ENCODE results near the gene PDGFB. TPM values are rescaled to one million over a fixed set of nuclear protein-coding genes. Genes with fewer than 3 reads are reported as not detected.
"Not testable (repeated sequence)": the region's sequence is repeated elsewhere in the genome, so short reads cannot be mapped to it uniquely, and the experiment has no call there.

Gene PDGFB
- polyA plus RNA-seq, 1 donor from 2014 or later = 0.24 TPM

GRCh38 chr22:39221999-39222686 lies 22.6 kb downstream of the PDGFB start:
- Mint-ChIP-seq H3K36me3 (no peaks in the 10 kb centered on the region), H3K27ac (no peak overlapping the region), H3K27me3 (peaks cover 16% of the 10 kb centered on the region), H3K4me3 (no peak overlapping the region), H3K4me1 (peaks cover 0 to 6% (median 0%) of the 10 kb centered on the region in 3 donors), H3K9me3 (peaks cover 0 to 6% (median 1%) of the 10 kb centered on the region in 3 donors)

DNA sequence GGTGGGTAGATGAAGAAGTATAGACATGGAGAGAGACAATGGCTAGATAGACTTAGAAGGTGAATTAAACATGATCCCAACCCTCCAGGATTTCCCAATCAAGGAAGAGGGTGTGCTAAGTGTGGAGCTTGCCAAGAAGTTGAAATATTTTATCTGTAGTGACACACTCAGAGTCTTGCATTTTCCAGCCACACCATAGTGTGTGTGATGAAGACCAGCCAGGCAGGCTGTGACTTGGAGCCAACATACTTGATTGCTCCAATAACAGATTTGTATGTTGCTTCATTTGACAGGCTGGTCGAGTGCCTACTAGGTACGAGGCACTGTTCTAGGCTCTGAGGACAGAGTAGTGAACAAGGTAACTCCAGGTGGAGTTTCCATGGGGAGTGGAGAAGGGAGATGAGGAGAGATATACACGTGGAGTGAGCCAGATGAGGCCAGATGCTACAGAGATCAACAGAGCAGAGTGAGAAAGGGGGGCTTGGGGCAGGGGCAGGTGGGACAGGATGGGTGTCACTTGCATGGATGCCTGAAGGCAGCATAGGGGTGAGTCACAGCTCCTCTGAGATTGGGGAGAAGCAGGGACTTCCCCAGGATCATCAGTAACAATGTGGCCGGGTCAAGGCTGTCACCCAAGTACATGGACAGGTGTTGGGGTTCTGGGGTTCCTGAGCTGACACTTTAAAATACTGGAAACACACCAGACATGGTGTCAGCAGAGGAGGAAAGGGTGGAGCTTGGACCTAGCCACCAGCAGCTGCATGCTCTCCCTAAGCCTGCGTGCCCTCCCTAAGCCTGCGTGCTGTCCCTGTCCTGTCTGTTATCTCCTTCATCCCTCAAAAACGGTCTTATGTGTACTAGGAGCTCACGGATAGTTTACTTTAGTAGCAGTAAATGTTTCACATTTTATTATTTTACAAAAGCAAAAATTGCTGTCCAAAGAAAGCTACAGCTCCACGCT lies 23.6 kb downstream of the PDGFB start:
- Mint-ChIP-seq H3K4me3 (no peak overlapping the region), H3K4me1 (peaks cover 0 to 6% (median 0%) of the 10 kb centered on the region in 3 donors), H3K27ac (no peak overlapping the region), H3K27me3 (peaks cover 14% of the 10 kb centered on the region), H3K36me3 (no peaks in the 10 kb centered on the region), H3K9me3 (peaks cover 0 to 6% (median 1%) of the 10 kb centered on the region in 3 donors)

DNA sequence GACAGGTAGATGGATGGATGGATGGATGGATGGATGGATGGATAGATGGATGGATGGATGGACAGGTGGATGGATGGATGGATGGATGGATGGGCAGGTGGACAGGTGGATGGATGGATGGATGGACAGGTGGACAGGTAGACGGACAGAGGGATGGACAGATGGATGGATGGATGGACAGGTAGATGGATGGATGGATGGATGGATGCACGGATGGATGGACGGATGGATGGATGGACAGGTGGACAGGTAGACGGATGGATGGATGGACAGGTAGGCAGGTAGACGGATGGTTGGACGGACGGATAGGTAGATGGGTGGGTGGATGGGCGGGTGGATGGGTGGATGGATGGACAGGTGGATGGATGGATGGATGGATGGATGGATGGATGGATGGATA lies 24.3 kb downstream of the PDGFB start:
- no peaks in the 10 kb centered on the region for H3K36me3 Mint-ChIP-seq
- H3K4me3 Mint-ChIP-seq = no peak overlapping the region
- peaks cover 0 to 6% (median 0%) of the 10 kb centered on the region in 3 donors for H3K4me1 Mint-ChIP-seq
- H3K27me3 Mint-ChIP-seq = peaks cover 14% of the 10 kb centered on the region
- H3K27ac Mint-ChIP-seq = no peak overlapping the region
- H3K9me3 Mint-ChIP-seq = peaks cover 0 to 6% (median 1%) of the 10 kb centered on the region in 3 donors

DNA sequence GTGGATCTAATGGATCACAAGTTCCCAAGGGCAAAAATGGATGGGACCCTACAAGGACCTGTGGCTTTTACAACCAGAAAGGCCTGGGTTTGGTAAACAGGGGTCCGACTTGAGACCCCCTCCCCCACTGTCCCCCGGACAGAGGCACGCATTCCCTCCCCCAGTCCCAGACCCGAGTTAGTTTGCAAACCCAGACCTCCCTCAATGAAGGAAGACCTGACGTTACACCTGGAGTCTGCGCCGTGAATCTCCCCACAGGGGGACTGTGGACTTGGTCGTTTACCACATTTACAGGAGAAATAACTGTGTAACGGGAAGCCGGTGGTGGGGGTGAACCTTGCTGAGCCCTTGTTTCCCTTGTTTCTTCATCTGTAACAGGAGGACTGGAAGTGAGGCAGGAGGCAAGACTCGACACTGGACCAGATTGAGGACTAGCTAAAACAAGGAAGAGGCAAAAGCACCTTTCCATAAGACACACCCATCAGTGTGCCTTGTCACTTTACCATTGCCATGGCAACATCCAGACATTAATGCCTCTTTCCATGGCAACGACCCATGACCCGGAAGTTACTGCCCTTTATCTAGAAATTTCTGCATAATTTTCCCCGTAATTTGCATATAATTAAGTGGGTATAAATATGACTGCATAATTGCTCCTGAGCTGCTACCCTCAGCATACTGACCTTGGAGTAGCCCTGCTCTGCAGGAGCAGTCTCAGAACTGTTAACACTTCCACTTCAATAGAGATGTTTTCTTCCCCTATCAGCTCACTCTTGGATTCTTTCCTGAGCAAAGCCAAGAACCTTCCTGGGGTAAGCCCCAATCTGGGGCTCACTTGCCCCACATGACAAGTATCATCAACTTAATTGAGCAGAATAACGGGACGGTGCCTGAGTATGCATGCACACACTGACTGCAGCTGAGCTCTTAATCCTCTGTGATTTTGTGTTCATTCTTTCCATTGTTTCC lies 25.4 kb downstream of the PDGFB start:
- peaks cover 0 to 6% (median 0%) of the 10 kb centered on the region in 3 donors for H3K4me1 Mint-ChIP-seq
- H3K27me3 Mint-ChIP-seq = peaks cover 19% of the 10 kb centered on the region
- H3K4me3 Mint-ChIP-seq = no peak overlapping the region
- no peak overlapping the region for H3K27ac Mint-ChIP-seq
- H3K9me3 Mint-ChIP-seq = peaks cover 0 to 6% (median 1%) of the 10 kb centered on the region in 3 donors
- no peaks in the 10 kb centered on the region for H3K36me3 Mint-ChIP-seq

DNA sequence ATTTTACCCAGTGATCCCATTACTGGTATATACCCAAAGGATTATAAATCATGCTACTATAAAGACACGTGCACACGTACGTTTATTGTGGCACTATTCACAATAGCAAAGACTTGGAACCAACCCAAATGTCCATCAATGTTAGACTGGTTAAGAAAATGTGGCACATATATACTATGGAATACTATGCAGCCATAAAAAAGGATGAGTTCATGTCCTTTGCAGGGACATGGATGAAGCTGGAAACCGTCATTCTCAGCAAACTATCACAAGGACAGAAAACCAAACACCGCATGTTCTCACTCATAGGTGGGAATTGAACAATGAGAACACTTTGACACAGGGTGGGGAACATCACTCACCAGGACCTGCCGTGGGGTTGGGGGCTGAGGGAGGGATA lies 26.4 kb downstream of the PDGFB start:
- not testable (repeated sequence) for H3K4me3 Mint-ChIP-seq, H3K36me3 Mint-ChIP-seq, H3K27ac Mint-ChIP-seq, H3K4me1 Mint-ChIP-seq, H3K9me3 Mint-ChIP-seq
- H3K27me3 Mint-ChIP-seq = peaks cover 25% of the 10 kb centered on the region

- Mint-ChIP-seq H3K27ac (no peak overlapping the region), H3K9me3 (peaks cover 0 to 4% (median 1%) of the 10 kb centered on the region in 3 donors), H3K4me1 (peaks cover 0 to 2% (median 0%) of the 10 kb centered on the region in 3 donors), H3K36me3 (no peaks in the 10 kb centered on the region), H3K4me3 (no peak overlapping the region), H3K27me3 (peaks cover 24% of the 10 kb centered on the region)
These were observed 28.7 kb downstream of the PDGFB start for GRCh38 chr22:39216143-39216490.

- peak overlapping the region in 1 of 3 donors; percentile 81 for H3K27ac Mint-ChIP-seq
These were observed 29.2 kb downstream of the PDGFB start for GRCh38 chr22:39215426-39216142.

DNA sequence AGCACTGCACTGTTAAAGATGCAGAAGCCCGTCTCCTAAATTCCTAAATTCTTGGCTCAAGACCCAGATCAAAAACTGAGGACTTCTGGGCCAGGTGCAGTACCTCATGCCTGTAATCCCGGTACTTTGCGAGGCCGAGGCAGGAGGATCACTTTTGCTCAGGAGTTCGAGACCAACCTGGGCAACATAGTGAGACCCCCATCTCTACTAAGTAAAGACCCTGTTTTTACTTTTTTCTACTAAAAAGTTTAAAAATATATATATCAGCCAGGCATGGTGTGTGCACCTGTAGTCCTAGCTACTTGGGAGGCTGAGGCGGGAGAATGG lies 29.7 kb downstream of the PDGFB start:
- no peaks in the 10 kb centered on the region for H3K4me1 Mint-ChIP-seq
- H3K27me3 Mint-ChIP-seq = peaks cover 21% of the 10 kb centered on the region
- H3K9me3 Mint-ChIP-seq = peaks cover 0 to 2% (median 1%) of the 10 kb centered on the region in 3 donors
- H3K4me3 Mint-ChIP-seq = no peak overlapping the region
- H3K36me3 Mint-ChIP-seq = no peaks in the 10 kb centered on the region
- peak overlapping the region in 1 of 3 donors; percentile 81 for H3K27ac Mint-ChIP-seq

More at GRCh38 chr22:39215426-39216142, 29.2 kb downstream of the PDGFB start:
- H3K9me3 Mint-ChIP-seq = peaks cover 0 to 2% (median 1%) of the 10 kb centered on the region in 3 donors
- no peaks in the 10 kb centered on the region for H3K36me3 Mint-ChIP-seq
- H3K4me1 Mint-ChIP-seq = no peaks in the 10 kb centered on the region
- peak overlapping the region in 1 of 4 donors; percentile 23 for H3K4me3 Mint-ChIP-seq
- H3K27me3 Mint-ChIP-seq = peaks cover 21% of the 10 kb centered on the region

DNA sequence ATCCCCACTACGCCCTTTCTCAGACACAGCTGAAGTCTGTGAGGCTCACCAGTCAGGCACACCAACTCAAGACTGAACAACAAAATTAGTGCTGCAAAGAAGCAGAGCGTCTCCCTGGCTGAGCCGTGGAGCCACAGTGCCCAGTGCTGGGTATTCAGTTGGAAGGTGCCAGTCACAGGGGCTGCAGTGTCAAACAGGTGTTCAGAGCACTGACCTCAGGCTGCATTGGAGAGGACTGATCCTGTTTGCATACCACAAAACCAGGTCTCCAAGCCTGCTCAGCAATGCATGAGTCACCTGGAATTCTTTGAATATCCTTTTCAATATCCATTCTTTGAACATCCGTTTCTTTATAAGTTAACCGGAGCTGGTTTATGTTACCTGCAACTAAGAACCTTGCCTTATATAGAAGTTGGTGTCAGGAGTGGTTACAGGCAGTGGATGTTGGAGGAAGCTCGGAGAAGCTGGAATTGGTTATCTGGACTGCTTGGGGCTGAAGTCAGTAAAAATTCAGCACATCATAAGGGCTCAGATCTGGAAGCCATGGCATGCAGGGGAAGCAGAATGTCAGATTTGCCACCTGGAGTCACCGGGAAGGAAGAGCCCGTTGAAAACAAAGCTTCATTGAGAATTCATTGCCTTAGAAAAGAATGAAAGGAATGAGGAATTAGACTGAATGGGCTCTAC lies 30.3 kb downstream of the PDGFB start:
- no peaks in the 10 kb centered on the region for H3K4me1 Mint-ChIP-seq
- H3K27me3 Mint-ChIP-seq = peaks cover 21% of the 10 kb centered on the region
- H3K27ac Mint-ChIP-seq = no peak overlapping the region
- peaks cover 0 to 2% (median 1%) of the 10 kb centered on the region in 3 donors for H3K9me3 Mint-ChIP-seq
- no peaks in the 10 kb centered on the region for H3K36me3 Mint-ChIP-seq
- no peak overlapping the region for H3K4me3 Mint-ChIP-seq

- Mint-ChIP-seq H3K9me3 (peaks cover 0 to 2% (median 1%) of the 10 kb centered on the region in 3 donors), H3K36me3 (no peaks in the 10 kb centered on the region), H3K27me3 (peaks cover 18% of the 10 kb centered on the region), H3K4me3 (no peak overlapping the region), H3K27ac (no peak overlapping the region), H3K4me1 (no peaks in the 10 kb centered on the region)
These were observed 30.8 kb downstream of the PDGFB start for GRCh38 chr22:39214006-39214382.

GRCh38 chr22:39212721-39213376 lies 31.9 kb downstream of the PDGFB start:
- peak overlapping the region in 1 of 3 donors; percentile 49 for H3K27ac Mint-ChIP-seq
- peaks cover 19% of the 10 kb centered on the region for H3K27me3 Mint-ChIP-seq
- H3K36me3 Mint-ChIP-seq = no peaks in the 10 kb centered on the region
- peaks cover 0 to 5% (median 0%) of the 10 kb centered on the region in 3 donors for H3K4me1 Mint-ChIP-seq
- no peak overlapping the region for H3K4me3 Mint-ChIP-seq
- H3K9me3 Mint-ChIP-seq = peaks cover 0 to 4% (median 0%) of the 10 kb centered on the region in 3 donors

- Mint-ChIP-seq H3K9me3 (peaks cover 0 to 3% (median 0%) of the 10 kb centered on the region in 3 donors), H3K4me1 (peaks cover 3 to 5% (median 5%) of the 10 kb centered on the region in 3 donors), H3K27me3 (peaks cover 29% of the 10 kb centered on the region), H3K4me3 (no peak overlapping the region), H3K36me3 (no peaks in the 10 kb centered on the region), H3K27ac (peak overlapping the region in 1 of 3 donors; percentile 43)
These were observed 35.0 kb downstream of the PDGFB start for GRCh38 chr22:39209756-39210155.

DNA sequence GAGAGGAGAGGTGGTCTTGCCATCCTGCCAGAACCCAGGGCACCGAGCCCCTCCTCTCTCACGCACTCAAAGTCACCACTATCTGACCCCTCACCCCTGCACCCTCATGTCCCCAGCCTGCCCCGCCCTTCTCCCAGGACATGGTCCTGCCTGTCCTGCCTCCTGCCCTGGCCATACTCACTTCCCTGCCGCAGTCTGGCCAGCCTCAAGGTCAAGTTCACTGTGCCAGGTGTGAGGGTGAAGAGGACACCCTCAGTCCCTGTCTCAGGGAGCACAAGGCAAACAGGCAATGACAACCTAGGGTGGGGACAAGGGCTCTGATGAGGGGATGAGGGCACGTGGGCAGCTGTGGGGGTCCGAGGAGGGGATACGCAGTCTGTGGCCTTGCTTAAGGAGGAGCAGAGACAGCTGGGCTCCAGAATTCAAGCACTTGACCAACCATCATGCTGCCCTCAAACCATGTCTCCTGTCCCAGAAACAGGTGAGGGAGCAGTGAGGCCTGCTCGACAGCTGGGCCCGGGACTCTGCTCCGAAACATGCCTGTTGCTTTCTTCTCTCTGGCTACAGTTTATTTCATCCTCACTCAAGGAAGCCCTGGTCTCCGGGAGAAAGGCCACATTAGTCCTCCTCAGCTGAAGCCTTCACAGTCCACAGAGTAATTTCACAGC lies 36.6 kb downstream of the PDGFB start:
- H3K4me3 Mint-ChIP-seq = no peak overlapping the region
- H3K9me3 Mint-ChIP-seq = peaks cover 0 to 3% (median 0%) of the 10 kb centered on the region in 3 donors
- H3K4me1 Mint-ChIP-seq = peaks cover 3 to 5% (median 5%) of the 10 kb centered on the region in 3 donors
- peaks cover 22% of the 10 kb centered on the region for H3K27me3 Mint-ChIP-seq
- H3K27ac Mint-ChIP-seq = peak overlapping the region in 1 of 3 donors; percentile 66
- no peaks in the 10 kb centered on the region for H3K36me3 Mint-ChIP-seq

Measured in IgD-negative memory B cell (primary cell).